ENCODE results near the gene HDAC9. TPM values are rescaled to one million over a fixed set of nuclear protein-coding genes. Genes with fewer than 3 reads are reported as not detected.
A peak's percentile ranks its signal among the peaks of the same experiment; 100 is the strongest.

The HDAC9 gene
- polyA plus RNA-seq, 4 donors: 8.4 to 15.8 (median 10.7) TPM

- no peak for DNase-seq (ENCODE audit: low read depth in 4 of 4, low spot score in 3 of 4)
These were observed 57.5 kb downstream of the HDAC9 start for GRCh38 chr7:18552943-18553604.

- no peak for DNase-seq (ENCODE audit: low read depth in 4 of 4, low spot score in 3 of 4)
These were observed 58.1 kb downstream of the HDAC9 start for GRCh38 chr7:18553605-18554003.

GRCh38 chr7:18555120-18555519 is 59.6 kb downstream of the HDAC9 start:
- no peak for DNase-seq (ENCODE audit: low read depth in 4 of 4, low spot score in 3 of 4)

GRCh38 chr7:18555968-18556367 is 60.4 kb downstream of the HDAC9 start:
- no peak for DNase-seq (ENCODE audit: low read depth in 4 of 4, low spot score in 3 of 4)

GRCh38 chr7:18558503-18558902 is 63.0 kb downstream of the HDAC9 start:
- no peak for DNase-seq (ENCODE audit: low read depth in 4 of 4, low spot score in 3 of 4)

GRCh38 chr7:18558910-18559309 is 63.4 kb downstream of the HDAC9 start:
- no peak for DNase-seq (ENCODE audit: low read depth in 4 of 4, low spot score in 3 of 4)

- no peak for DNase-seq (ENCODE audit: low read depth in 4 of 4, low spot score in 3 of 4)
These were observed 64.2 kb downstream of the HDAC9 start for GRCh38 chr7:18559756-18560155.

- no peak for DNase-seq (ENCODE audit: low read depth in 4 of 4, low spot score in 3 of 4)
These were observed 69.2 kb downstream of the HDAC9 start for GRCh38 chr7:18564779-18565178.

- no peak for DNase-seq (ENCODE audit: low read depth in 4 of 4, low spot score in 3 of 4)
These were observed 69.8 kb downstream of the HDAC9 start for GRCh38 chr7:18565337-18565736.

- no peak for DNase-seq (ENCODE audit: low read depth in 4 of 4, low spot score in 3 of 4)
These were observed 70.7 kb downstream of the HDAC9 start for GRCh38 chr7:18566205-18566604.

- DNase-seq (ENCODE audit: low read depth in 4 of 4, low spot score in 3 of 4): no peak
These were observed 71.3 kb downstream of the HDAC9 start for GRCh38 chr7:18566829-18567228.

GRCh38 chr7:18570441-18570840 is 74.9 kb downstream of the HDAC9 start:
- DNase-seq (ENCODE audit: low read depth in 4 of 4, low spot score in 3 of 4): no peak

- peak in 1 of 4 donors; percentile 18 for DNase-seq (ENCODE audit: low read depth in 4 of 4, low spot score in 3 of 4)
These were observed 75.4 kb downstream of the HDAC9 start for GRCh38 chr7:18570890-18571478.

- no peak for DNase-seq (ENCODE audit: low read depth in 4 of 4, low spot score in 3 of 4)
These were observed 76.6 kb downstream of the HDAC9 start for GRCh38 chr7:18572154-18572553.

- DNase-seq (ENCODE audit: low read depth in 4 of 4, low spot score in 3 of 4): no peak
These were observed 77.3 kb downstream of the HDAC9 start for GRCh38 chr7:18572885-18573284.

GRCh38 chr7:18573410-18574234 is 78.1 kb downstream of the HDAC9 start:
- no peak for DNase-seq (ENCODE audit: low read depth in 4 of 4, low spot score in 3 of 4)

- no peak for DNase-seq (ENCODE audit: low read depth in 4 of 4, low spot score in 3 of 4)
These were observed 78.6 kb downstream of the HDAC9 start for GRCh38 chr7:18574235-18574540.

GRCh38 chr7:18574676-18575075 is 79.1 kb downstream of the HDAC9 start:
- DNase-seq (ENCODE audit: low read depth in 4 of 4, low spot score in 3 of 4): no peak

GRCh38 chr7:18575622-18576572 is 80.3 kb downstream of the HDAC9 start:
- DNase-seq (ENCODE audit: low read depth in 4 of 4, low spot score in 3 of 4): no peak

- DNase-seq (ENCODE audit: low read depth in 4 of 4, low spot score in 3 of 4): no peak
These were observed 81.7 kb downstream of the HDAC9 start for GRCh38 chr7:18577096-18577771.
